BJ (cell line): ENCODE results near the gene WNT3. TPM values are rescaled to one million over a fixed set of nuclear protein-coding genes. Genes with fewer than 3 reads are reported as not detected.

ENCODE experiments used
- CTCF ChIA-PET: fragments of 350-600 bp; formaldehyde crosslinking; extraction: SDS; loops from one replicate; lab custom pipeline; 2021; ENCODE audit warnings: antibody characterized with exemption, inconsistent platforms; lab: Yijun Ruan, JAX
- POLR2A ChIA-PET: fragments of 300-600 bp; sonication (Branson Sonifier 250); formaldehyde crosslinking; extraction: SDS; loops from one replicate; lab custom pipeline; 2021; ENCODE audit warnings: antibody characterized with exemption; lab: Charles Lee
- DNase-seq: peaks from one replicate; pipeline ENCODE4 v3.0.0-alpha.2; 2011; ENCODE audit warnings: low read depth
- H3K27me3 ChIP-seq: 2 replicates; pipeline ENCODE4 v1.6.0; 2011; ENCODE audit warnings: low read length; ENCODE audit not compliant: control insufficient read depth, insufficient read depth
- H3K36me3 ChIP-seq: 2 replicates; pipeline ENCODE4 v1.5.1; 2011; ENCODE audit warnings: low read length; ENCODE audit not compliant: control insufficient read depth, insufficient read depth
- H3K4me3 ChIP-seq: 2 replicates; pipeline ENCODE4 v1.5.1; 2011; ENCODE audit warnings: low read depth, mild to moderate bottlenecking, control low read depth, low read length
- polyA plus RNA-seq: library from polyadenylated mRNA; depleted of rRNA; stranded (reverse); fragments of >200 nt; gene quantifications from 2 replicates; pipeline ENCODE4 v1.2.3, GENCODE V29; 2011
- TF ChIP-seq, protein P1 (sequence below): IDR thresholded peaks from 2 replicates; pipeline ENCODE4 v1.5.1; 2011; ENCODE audit warnings: low read depth, mild to moderate bottlenecking, control low read depth, inconsistent platforms, low read length, moderate library complexity; ENCODE audit not compliant: insufficient read depth

Gene WNT3
- polyA plus RNA-seq, 1 experiment = 2.8 TPM

DNA sequence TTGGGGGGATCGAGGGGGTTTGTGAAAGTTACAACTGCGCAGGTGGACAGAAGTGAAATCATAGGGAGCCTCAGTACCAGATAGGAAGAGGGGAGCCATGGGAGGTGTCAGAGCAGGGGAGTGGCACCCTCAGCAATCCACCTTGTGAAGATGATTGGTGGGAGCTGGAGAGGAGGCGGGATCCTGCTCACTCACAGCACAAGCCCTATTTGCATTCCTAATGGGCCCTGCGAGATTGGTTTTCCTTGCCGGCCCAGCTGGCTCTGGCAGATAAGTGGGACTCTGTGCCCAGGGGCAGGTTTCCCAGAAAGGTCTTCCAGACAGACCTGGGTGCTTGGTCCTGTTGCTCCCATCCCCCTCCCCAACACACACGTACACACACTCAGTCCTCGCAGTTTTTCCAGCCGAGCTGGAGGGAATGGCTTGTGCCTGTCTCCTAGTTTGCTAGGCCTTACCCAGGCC lies 9.4 kb downstream of the WNT3 start:
- peaks cover 3% of the 10 kb centered on the region; the same call in 1 of the 2 replicates for H3K27me3 ChIP-seq
- TF ChIP-seq, protein P1, sequence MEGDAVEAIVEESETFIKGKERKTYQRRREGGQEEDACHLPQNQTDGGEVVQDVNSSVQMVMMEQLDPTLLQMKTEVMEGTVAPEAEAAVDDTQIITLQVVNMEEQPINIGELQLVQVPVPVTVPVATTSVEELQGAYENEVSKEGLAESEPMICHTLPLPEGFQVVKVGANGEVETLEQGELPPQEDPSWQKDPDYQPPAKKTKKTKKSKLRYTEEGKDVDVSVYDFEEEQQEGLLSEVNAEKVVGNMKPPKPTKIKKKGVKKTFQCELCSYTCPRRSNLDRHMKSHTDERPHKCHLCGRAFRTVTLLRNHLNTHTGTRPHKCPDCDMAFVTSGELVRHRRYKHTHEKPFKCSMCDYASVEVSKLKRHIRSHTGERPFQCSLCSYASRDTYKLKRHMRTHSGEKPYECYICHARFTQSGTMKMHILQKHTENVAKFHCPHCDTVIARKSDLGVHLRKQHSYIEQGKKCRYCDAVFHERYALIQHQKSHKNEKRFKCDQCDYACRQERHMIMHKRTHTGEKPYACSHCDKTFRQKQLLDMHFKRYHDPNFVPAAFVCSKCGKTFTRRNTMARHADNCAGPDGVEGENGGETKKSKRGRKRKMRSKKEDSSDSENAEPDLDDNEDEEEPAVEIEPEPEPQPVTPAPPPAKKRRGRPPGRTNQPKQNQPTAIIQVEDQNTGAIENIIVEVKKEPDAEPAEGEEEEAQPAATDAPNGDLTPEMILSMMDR = no peak
- POLR2A ChIA-PET = no interaction called here
- H3K36me3 ChIP-seq = no peaks in the 10 kb centered on the region
- H3K4me3 ChIP-seq = no peak overlapping the region
- CTCF ChIA-PET = interaction anchor here (0.7 to 2.1 kb wide), 3 partner anchors 13 to 26 kb away, joined by 5 to 9 read pairs (median 6); no protein-coding TSS in a partner anchor
- no peak for DNase-seq

DNA sequence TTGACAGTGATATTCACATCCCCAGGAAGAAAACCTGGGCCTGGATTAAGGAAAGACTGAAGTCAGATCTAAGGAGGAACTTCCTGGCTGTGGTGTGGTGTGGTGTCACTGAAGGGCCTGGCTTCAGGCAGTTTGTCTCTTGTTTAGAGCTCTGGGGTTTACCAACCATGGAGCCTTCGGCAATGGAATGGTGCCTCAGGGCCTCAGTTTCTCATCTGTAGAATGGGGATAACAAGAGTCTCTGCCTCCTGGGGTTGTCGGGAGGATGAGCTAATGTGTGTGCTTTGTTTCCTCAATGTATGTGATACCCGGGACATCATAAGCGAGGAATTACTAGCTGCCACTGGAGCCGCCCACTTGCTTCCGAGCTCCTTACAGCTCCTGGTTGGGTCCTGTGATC lies 12.7 kb downstream of the WNT3 start:
- H3K27me3 ChIP-seq = peaks cover 5% of the 10 kb centered on the region
- no peak overlapping the region for H3K4me3 ChIP-seq
- no peaks in the 10 kb centered on the region for H3K36me3 ChIP-seq
- no peak for DNase-seq
- TF ChIP-seq, protein P1 = no peak
- CTCF ChIA-PET = interaction anchor here (0.9 to 1.6 kb wide), 3 partner anchors 23 to 35 kb away, joined by 3 to 4 read pairs (median 3); no protein-coding TSS in a partner anchor
- POLR2A ChIA-PET = no interaction called here

DNA sequence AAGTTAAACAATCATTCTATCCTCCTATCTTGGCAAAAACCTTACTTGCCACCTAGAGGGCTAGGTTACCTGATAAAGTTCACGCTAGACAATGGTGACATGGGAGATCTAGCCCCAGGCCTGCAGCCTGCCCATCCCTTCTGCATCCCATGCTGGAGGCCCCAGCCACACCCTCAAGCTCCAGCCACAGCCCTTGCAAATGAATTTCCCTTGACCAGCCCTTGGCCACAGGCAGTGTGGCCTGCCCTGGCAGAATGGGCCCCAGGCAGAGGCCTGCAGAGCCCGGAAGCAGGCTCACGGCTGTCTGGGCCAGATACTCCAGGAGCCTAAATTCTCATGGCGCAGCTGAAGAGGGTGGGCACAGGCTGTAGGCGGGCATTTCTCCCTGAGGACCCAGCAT lies 14.9 kb downstream of the WNT3 start:
- ChIA-PET POLR2A (no interaction called here), CTCF (no interaction called here)
- DNase-seq = no peak
- Histone ChIP-seq H3K4me3 (no peak overlapping the region), H3K36me3 (no peaks in the 10 kb centered on the region), H3K27me3 (peaks cover 5% of the 10 kb centered on the region)
- TF ChIP-seq, protein P1 = no peak

DNA sequence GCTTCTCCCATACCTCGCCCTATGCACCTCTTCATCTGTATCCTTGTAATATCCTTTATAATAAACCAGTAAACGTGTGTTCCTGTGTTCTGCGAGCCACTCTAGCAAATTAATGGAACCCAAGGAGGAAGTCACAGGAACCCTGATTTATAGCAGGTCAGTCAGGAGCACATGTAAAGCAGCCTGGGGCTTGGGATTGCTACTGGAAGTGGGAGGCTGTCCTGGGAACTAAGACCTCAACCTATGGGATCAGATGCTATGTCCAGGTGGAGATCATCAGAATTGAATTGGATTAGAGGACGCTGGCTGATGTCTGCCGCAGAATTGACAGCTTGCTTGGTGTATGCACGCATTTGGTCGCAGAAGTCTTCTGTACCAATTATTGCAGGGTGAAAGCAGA lies 15.7 kb downstream of the WNT3 start:
- no peak for DNase-seq
- no peak overlapping the region for H3K4me3 ChIP-seq
- H3K36me3 ChIP-seq = no peaks in the 10 kb centered on the region
- peaks cover 5% of the 10 kb centered on the region for H3K27me3 ChIP-seq
- ChIA-PET POLR2A (no interaction called here), CTCF (interaction anchor here (1.0 kb wide), 1 partner anchor 14 kb away, joined by 4 read pairs; no protein-coding TSS in a partner anchor)
- TF ChIP-seq, protein P1 = no peak

DNA sequence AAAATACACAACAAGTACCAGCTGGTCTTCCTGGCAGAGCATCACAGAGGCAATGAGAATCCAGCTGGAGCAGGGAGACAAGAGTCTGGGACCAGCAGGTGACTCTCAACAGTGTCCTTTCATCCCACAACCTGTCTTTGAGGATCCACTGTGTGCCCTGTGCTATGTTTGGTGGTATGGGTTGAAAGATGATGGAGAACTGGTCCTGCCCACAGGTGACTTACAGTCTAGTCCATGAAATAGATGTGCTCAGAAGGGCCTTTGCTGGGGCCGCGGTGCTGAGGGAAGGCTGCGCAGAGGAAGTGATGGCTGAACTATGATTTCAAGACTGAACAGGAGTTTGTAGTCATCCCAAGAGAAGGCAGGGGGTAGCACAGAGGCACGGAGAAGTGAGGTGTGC lies 17.9 kb downstream of the WNT3 start:
- POLR2A ChIA-PET = no interaction called here
- no peak overlapping the region for H3K4me3 ChIP-seq
- no peak for DNase-seq
- peaks cover 4% of the 10 kb centered on the region for H3K27me3 ChIP-seq
- CTCF ChIA-PET = interaction anchor here (2.3 kb wide), 1 partner anchor 18 kb away, joined by 5 read pairs; no protein-coding TSS in a partner anchor
- no peaks in the 10 kb centered on the region for H3K36me3 ChIP-seq
- TF ChIP-seq, protein P1 = no peak
